GM19043 (cell line): ENCODE data around the gene PRKAG3.

Experiments used
- ATAC-seq: cut with Tn5 transposase; IDR thresholded peaks from one replicate; pipeline ENCODE4 v1.9.1; 2021; ENCODE audit warnings: low read depth; ENCODE audit not compliant: unreplicated experiment

PRKAG3 gene

DNA sequence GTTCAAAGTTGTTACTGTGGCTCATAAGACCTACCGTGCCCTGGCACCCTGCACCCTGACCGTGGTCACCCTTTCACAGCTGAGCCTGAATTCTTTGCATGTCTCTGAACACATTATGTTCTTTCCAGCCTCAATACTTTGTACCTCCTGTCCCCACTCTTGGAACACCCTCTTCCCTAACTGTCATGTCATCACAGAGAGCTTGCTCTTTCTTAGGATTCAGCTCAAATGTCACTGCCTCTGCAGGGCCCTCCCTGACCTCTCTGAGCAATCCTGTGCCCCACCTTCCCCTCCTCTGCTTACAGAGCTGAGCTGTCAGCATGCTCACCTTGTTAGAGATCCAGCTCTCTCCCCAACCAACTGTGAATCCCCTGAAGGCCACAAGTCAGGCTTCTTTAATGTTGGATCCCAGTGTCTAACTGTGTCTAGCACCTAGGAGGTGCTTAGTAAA, 15.0 kb downstream of the PRKAG3 start:
- ATAC-seq, result no peak

GRCh38 chr2:218815649-218816048, 16.0 kb downstream of the PRKAG3 start:
- no peak for ATAC-seq

GRCh38 chr2:218815244-218815637, 16.4 kb downstream of the PRKAG3 start:
- ATAC-seq, result no peak

DNA sequence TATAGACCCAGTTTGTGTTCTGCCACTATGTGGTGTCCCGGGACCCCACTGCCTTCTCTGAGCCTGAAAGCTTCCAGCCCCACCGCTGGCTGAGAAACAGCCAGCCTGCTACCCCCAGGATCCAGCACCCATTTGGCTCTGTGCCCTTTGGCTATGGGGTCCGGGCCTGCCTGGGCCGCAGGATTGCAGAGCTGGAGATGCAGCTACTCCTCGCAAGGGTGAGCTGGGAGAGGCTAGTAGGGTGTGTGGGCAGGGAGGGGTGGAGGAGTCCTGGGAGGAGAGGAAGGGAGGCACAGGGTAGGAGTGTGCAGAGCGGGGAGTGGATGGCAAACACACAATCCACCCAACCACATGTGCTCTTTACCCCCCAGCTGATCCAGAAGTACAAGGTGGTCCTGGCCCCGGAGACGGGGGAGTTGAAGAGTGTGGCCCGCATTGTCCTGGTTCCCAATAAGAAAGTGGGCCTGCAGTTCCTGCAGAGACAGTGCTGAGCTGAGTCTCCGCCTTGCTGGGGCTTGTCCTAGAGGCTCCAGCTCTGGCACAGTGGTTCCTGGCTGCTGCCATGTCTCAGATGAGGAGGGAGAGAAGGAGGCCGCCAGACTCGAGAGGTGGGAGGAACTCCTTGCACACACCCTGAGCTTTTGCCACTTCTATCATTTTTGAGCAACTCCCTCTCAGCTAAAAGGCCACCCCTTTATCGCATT, 16.9 kb downstream of the PRKAG3 start:
- ATAC-seq, result no peak

- ATAC-seq, result no peak
Measured at GRCh38 chr2:218813771-218814460, 17.7 kb downstream of the PRKAG3 start.

DNA sequence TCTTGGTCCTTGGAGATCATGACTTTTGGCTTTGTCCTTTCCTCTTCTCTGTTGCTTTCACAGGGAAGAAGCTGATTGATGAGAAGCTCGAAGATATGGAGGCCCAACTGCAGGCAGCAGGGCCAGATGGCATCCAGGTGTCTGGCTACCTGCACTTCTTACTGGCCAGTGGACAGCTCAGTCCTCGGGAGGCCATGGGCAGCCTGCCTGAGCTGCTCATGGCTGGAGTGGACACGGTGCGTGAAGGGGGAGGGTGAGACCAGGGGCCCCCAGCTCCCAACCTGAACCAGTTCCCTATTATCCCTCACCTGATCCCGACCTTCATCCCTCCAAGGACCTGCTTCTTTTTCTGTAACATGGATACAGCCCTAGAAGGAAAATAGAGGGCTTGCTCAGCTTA, 18.7 kb downstream of the PRKAG3 start:
- ATAC-seq, result no peak

DNA sequence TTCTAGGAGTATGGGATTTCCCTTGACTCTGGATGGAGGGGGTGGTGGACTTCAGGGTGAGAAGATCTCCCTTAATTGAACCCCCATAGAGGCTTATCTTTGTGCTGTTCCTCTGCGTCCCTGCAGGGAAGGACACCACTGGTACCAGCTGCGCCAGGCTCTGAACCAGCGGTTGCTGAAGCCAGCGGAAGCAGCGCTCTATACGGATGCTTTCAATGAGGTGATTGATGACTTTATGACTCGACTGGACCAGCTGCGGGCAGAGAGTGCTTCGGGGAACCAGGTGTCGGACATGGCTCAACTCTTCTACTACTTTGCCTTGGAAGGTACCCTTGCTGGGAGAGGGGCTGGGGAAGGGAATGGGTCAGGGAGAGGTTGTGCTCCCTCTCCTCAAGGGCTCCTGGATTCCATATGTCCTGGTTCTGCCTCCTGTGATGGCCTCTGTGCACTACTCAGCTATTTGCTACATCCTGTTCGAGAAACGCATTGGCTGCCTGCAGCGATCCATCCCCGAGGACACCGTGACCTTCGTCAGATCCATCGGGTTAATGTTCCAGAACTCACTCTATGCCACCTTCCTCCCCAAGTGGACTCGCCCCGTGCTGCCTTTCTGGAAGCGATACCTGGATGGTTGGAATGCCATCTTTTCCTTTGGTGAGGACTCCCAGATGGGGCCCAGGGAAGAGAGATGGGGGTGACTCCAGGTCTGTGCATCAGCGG, 19.3 kb downstream of the PRKAG3 start:
- no peak for ATAC-seq

GRCh38 chr2:218811382-218811781, 20.2 kb downstream of the PRKAG3 start:
- no peak for ATAC-seq

DNA sequence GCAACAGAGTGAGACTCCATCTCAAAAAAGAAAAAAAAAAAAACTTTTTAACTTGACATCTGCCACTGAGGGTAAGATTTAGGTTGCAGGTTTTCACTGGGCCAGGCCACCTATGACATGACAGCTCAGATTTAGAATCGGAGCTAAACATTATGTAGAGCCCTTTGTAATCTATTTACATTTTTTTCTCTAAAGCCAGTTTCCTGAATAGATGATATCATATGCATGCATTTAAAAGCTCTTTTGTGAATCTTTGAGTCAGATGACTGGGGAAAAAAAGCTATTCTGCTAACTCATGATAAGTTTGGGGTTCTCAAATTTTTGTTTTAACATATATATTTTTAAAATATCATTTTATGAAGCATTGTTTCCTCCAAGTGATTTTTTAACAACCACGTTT, 21.3 kb downstream of the PRKAG3 start:
- no peak for ATAC-seq

DNA sequence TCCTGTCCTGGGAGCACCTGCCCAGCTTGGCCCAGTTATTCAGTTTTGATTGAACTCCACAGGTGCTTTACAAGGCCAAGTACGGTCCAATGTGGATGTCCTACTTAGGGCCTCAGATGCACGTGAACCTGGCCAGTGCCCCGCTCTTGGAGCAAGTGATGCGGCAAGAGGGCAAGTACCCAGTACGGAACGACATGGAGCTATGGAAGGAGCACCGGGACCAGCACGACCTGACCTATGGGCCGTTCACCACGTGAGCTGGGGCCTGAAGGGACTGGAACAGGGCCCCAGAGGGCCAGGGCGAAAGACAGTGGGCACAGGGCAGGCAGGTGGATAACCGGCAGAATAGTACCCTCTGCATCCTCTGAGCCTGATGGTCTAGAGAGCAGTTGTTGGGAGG, 22.1 kb downstream of the PRKAG3 start:
- no peak for ATAC-seq

DNA sequence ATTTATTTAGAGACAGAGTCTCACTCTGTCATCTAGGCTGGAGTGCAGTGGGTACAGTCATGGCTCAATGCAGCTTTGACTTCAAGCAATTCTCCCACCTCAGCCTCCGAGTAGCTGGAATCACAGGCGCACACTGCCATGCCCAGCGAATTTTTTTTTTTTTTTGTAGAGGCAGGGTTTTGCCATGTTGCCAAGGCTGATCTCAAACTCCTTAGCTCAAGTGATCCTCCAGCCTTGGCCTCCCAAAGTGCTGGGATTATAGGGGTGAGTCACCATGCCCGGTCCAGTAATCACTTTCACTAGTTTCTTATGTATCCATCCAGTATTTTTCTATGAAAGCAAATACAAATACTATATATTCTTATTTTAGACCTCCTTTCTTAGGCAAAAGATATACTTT, 24.0 kb downstream of the PRKAG3 start:
- no peak for ATAC-seq

GRCh38 chr2:218806346-218806978, 25.1 kb downstream of the PRKAG3 start:
- ATAC-seq, result no peak

GRCh38 chr2:218805627-218806026, 26.0 kb downstream of the PRKAG3 start:
- ATAC-seq, result no peak

- ATAC-seq, result no peak
Measured at GRCh38 chr2:218804817-218805216, 26.8 kb downstream of the PRKAG3 start.

GRCh38 chr2:218802386-218802994, 29.1 kb downstream of the PRKAG3 start:
- no peak for ATAC-seq

- ATAC-seq, result no peak
Measured at GRCh38 chr2:218799990-218800389, 31.6 kb downstream of the PRKAG3 start.

- ATAC-seq, result no peak
Measured at GRCh38 chr2:218798767-218799504, 32.7 kb downstream of the PRKAG3 start.

DNA sequence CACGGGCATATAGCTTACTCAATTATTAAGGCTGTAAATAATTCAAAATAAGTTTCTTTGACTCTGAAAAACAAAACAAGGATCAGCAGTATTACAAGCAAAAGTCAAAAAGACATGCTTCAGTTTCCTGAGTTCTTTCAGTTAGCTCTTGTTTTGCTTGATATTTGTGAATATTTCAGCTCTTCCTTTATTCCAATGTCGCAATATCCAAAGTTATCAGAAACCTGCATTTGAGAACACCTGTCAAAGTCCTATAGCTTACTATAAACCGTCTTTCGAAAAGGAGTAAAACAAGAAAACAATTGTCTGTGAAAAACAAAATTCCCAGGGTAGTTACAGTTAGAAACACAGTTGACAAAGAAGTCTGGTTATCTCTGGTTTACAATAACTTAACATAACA, 34.9 kb downstream of the PRKAG3 start:
- no peak for ATAC-seq

DNA sequence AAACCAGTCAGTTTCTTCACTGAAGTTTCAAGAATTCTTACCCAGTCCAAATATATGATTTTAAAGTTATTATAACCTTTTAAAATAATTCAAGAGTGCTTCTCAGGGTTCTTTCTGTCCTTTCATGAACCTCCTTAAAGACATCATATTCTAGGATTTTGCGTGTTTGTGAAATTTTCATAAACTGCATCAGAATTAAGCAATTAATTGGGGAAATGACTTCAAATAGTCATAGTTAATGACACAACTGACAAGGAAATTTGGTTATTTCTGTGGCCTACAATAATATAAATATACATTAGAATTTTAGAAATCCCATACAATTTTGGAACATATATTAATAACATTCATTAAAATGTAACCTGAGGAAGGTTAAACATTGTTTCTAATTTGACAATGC, 39.2 kb downstream of the PRKAG3 start:
- ATAC-seq, result no peak
